ENCODE results near the gene HAVCR1. TPM values are rescaled to one million over a fixed set of nuclear protein-coding genes. Genes with fewer than 3 reads are reported as not detected.

The HAVCR1 gene
- total RNA-seq, 3 donors from 2014 or later = 0.44 to 2.9 TPM; not detected in 1

GRCh38 chr5:156984064-156984463, 74.9 kb downstream of the HAVCR1 start:
- intact Hi-C loops (cut with DNase I; ENCODE audit: low total_unique reads) = no loop called here

GRCh38 chr5:156981481-156981880, 77.4 kb downstream of the HAVCR1 start:
- no peak overlapping the region for H3K27ac ChIP-seq
- H3K4me1 ChIP-seq = no peaks in the 10 kb centered on the region
- H3K27me3 ChIP-seq = no peaks in the 10 kb centered on the region
- no peaks in the 10 kb centered on the region for H3K9me3 ChIP-seq
- TF ChIP-seq POLR2AphosphoS5 (IDR thresholded peaks at IDR 0.05) = no peak
- no peak for TF ChIP-seq POLR2A (IDR thresholded peaks at IDR 0.05)
- no peak for TF ChIP-seq CTCF (IDR thresholded peaks at IDR 0.05)
- no peaks in the 10 kb centered on the region for H3K36me3 ChIP-seq
- H3K4me3 ChIP-seq = no peak overlapping the region
- DNase-seq (ENCODE audit: low spot score in 2 of 2) = no peak
- intact Hi-C loops (cut with DNase I; ENCODE audit: low total_unique reads) = no loop called here

More at GRCh38 chr5:156984064-156984463, 74.9 kb downstream of the HAVCR1 start:
- no peaks in the 10 kb centered on the region for H3K9me3 ChIP-seq
- no peaks in the 10 kb centered on the region for H3K4me1 ChIP-seq
- no peak overlapping the region for H3K27ac ChIP-seq
- DNase-seq (ENCODE audit: low spot score in 2 of 2) = no peak
- TF ChIP-seq POLR2A (IDR thresholded peaks at IDR 0.05) (no peak), CTCF (IDR thresholded peaks at IDR 0.05) (no peak), POLR2AphosphoS5 (IDR thresholded peaks at IDR 0.05) (no peak)
- H3K36me3 ChIP-seq = no peaks in the 10 kb centered on the region
- H3K4me3 ChIP-seq = no peak overlapping the region
- no peaks in the 10 kb centered on the region for H3K27me3 ChIP-seq

Other genes with a start within 250 kb of the HAVCR1 start
- not detected for gene PPP1R2B, start 208.8 kb downstream of the HAVCR1 start, total RNA-seq
- gene TIMD4, start 95.9 kb downstream of the HAVCR1 start, total RNA-seq = 1 to 10 TPM in 1 of 3 donors, under 1 TPM in 1, not detected in 1; 0.88 to 2.4 TPM
- 10 to 100 TPM; 10.8 to 26.6 (median 13.3) TPM for gene HAVCR2, start 49.9 kb upstream of the HAVCR1 start, total RNA-seq
- gene MED7, start 83.7 kb upstream of the HAVCR1 start, total RNA-seq = 10 to 100 TPM; 12.2 to 15.5 (median 14.4) TPM
- not detected for gene GARIN3, start 107.1 kb upstream of the HAVCR1 start, total RNA-seq
- gene ITK, start 121.7 kb upstream of the HAVCR1 start, total RNA-seq = 1 to 10 TPM; 3.3 to 4.4 (median 3.4) TPM
- gene CYFIP2, start 207.0 kb upstream of the HAVCR1 start, total RNA-seq = 10 to 100 TPM in 2 of 3 donors, 1 to 10 TPM in 1; 6.2 to 15.5 (median 12.1) TPM